Measurements from ENCODE around the gene TP53I13.

TP53I13 gene

GRCh38 chr17:29613352-29613837 lies 44.9 kb downstream of the TP53I13 start:
- H3K27ac ChIP-seq, result no peak overlapping the region
- TF ChIP-seq, protein P1, sequence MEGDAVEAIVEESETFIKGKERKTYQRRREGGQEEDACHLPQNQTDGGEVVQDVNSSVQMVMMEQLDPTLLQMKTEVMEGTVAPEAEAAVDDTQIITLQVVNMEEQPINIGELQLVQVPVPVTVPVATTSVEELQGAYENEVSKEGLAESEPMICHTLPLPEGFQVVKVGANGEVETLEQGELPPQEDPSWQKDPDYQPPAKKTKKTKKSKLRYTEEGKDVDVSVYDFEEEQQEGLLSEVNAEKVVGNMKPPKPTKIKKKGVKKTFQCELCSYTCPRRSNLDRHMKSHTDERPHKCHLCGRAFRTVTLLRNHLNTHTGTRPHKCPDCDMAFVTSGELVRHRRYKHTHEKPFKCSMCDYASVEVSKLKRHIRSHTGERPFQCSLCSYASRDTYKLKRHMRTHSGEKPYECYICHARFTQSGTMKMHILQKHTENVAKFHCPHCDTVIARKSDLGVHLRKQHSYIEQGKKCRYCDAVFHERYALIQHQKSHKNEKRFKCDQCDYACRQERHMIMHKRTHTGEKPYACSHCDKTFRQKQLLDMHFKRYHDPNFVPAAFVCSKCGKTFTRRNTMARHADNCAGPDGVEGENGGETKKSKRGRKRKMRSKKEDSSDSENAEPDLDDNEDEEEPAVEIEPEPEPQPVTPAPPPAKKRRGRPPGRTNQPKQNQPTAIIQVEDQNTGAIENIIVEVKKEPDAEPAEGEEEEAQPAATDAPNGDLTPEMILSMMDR (conservative IDR thresholded peaks at IDR 0.05), result no peak

DNA sequence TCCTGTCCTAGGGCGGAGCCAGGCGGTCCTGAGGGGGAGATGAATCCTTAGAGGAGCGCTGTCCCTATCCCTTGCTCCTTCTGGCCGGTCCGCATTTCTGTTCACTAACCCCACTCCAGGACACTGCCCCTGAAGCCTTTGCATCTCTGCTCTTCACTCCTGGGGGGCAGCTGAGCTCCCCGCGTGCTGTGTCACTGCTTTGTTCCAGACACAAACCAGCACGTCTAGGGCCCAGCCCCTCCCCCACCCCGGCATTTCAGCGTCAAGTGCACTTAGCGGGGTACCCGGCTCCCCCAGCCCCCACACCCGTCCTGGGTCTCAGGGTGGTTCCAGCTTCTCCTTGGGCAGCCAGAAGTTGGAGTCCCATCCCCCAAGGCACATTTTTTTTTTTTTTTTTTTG lies 45.4 kb downstream of the TP53I13 start:
- TF ChIP-seq, protein P1 (conservative IDR thresholded peaks at IDR 0.05), result no peak
- no peak overlapping the region for H3K27ac ChIP-seq

- TF ChIP-seq, protein P1 (conservative IDR thresholded peaks at IDR 0.05), result no peak
- no peak overlapping the region for H3K27ac ChIP-seq
Measured at GRCh38 chr17:29614349-29615047, 46.0 kb downstream of the TP53I13 start.

DNA sequence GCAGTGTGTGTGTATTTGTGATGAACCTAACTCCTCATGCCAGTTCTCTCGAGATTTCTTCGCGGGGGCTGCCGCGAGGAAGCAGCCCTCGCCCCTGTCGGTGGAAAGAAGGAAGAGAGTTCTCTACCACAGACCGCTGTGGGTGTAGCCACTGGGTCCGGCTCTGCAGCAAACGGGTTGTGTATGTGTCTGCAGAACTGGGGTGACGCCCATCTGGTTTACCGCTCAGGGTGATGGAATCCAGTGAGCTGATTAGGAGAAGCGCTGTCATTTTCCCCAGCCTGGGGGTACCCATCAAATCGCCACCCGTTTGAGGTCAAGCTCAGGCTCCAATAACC lies 46.5 kb downstream of the TP53I13 start:
- no peak overlapping the region for H3K27ac ChIP-seq
- TF ChIP-seq, protein P1 (conservative IDR thresholded peaks at IDR 0.05), result no peak

- TF ChIP-seq, protein P1 (conservative IDR thresholded peaks at IDR 0.05), result no peak
- H3K27ac ChIP-seq, result peak overlapping the region; percentile 25
Measured at GRCh38 chr17:29615492-29616299, 47.2 kb downstream of the TP53I13 start.

DNA sequence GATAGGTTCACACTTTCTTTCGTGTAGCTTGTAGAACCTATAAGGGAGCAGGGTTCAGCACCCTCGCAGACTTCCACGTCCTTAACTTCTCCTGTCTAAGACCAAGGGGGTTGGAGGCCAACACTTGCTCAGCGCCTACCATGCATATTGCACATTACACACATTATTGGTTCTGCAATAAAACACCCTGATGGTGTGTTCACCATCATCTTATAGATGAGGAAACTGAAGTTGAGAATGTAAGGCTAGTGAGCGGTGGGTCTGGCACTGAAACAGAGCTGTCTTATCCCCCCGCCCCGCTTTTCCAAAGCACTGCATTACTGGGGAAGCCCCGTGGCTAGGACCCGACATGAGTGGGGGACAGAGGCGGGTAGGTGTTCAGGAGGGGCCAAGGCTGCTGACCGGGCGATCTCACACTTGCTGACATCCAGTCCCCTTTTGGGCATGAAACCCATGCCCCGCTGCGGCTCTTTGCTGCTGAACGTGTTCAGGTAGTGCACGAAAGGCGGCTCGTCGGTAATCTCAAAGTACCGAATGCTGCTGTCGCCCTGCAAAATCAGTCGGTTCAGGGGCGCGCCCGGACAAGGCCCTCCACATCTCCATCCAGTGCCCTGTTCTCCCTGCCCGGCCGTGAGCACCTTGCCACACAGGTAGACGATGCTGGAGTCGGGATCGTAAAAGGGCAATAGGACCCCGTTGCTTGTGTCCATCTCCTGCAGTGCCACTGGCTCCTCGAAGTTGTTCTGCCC lies 48.0 kb downstream of the TP53I13 start:
- TF ChIP-seq, protein P1 (conservative IDR thresholded peaks at IDR 0.05), result no peak
- H3K27ac ChIP-seq, result peak overlapping the region; percentile 86; the same call in 1 of the 2 replicates

DNA sequence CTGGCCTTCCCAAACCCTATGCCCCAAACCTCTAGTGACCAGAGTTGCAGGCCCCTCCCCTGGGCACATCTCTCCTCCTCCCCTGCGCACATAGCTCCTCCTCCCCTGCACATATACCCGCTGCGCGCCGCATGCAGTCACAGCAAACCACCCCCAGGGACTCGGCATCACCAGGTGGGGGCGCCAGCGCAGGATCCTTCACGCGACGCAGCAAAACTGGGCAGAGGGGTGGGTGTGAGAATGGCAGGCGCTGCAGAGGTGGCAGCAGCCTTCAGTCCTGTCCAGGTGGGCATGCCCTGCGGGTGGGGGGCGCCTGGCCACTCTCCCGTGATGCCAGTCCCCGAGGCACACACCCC lies 48.6 kb downstream of the TP53I13 start:
- TF ChIP-seq, protein P1 (conservative IDR thresholded peaks at IDR 0.05), result peak; percentile 90
- H3K27ac ChIP-seq, result peak overlapping the region; percentile 86
